HFFc6 (cell line): ENCODE measurements around the gene FNDC3B. TPM values are rescaled to one million over a fixed set of nuclear protein-coding genes. Genes with fewer than 3 reads are reported as not detected.

Experiments used
- DNase-seq: peaks from one replicate; pipeline ENCODE4 v3.0.0-alpha.2; 2018
- H3K27ac Mint-ChIP-seq: 2 replicates; pipeline ENCODE4 v1.8.0; 2020; ENCODE audit warnings: mild to moderate bottlenecking, mixed read lengths
- H3K27me3 Mint-ChIP-seq: 2 replicates; pipeline ENCODE4 v1.8.0; 2021; ENCODE audit warnings: mild to moderate bottlenecking, moderate library complexity, mixed read lengths; ENCODE audit not compliant: insufficient read depth
- H3K36me3 Mint-ChIP-seq: 2 replicates; pipeline ENCODE4 v1.8.0; 2021; ENCODE audit warnings: low read depth, mixed read lengths
- H3K4me1 Mint-ChIP-seq: 2 replicates; pipeline ENCODE4 v1.8.0; 2020; ENCODE audit warnings: low read depth, mixed read lengths
- H3K4me3 Mint-ChIP-seq: 2 replicates; pipeline ENCODE4 v1.8.0; 2020; ENCODE audit warnings: mild to moderate bottlenecking, moderate library complexity, mixed read lengths
- H3K9me3 Mint-ChIP-seq: 2 replicates; pipeline ENCODE4 v1.8.0; 2020; ENCODE audit warnings: mild to moderate bottlenecking, mixed read lengths
- total RNA-seq, 6 experiments: library from RNA; stranded (reverse); fragmentation: NEBNext Ultra II Directional; extraction: Animal tissue kit (Norgen Biotek cat#: 25700); gene quantifications; 2 replicates in 1 of 6; 3 replicates in 5 of 6; pipeline ENCODE4 v1.2.3, GENCODE V29; 2021
- TF ChIP-seq, protein P1 (sequence below): fragments of 200-600 bp; sonication (generic); IDR thresholded peaks from 2 replicates; pipeline ENCODE4 v1.5.0; 2021; ENCODE audit warnings: antibody characterized with exemption, mild to moderate bottlenecking

The FNDC3B gene
- total RNA-seq, 6 experiments from 2014 or later: 133 to 192 (median 155) TPM

DNA sequence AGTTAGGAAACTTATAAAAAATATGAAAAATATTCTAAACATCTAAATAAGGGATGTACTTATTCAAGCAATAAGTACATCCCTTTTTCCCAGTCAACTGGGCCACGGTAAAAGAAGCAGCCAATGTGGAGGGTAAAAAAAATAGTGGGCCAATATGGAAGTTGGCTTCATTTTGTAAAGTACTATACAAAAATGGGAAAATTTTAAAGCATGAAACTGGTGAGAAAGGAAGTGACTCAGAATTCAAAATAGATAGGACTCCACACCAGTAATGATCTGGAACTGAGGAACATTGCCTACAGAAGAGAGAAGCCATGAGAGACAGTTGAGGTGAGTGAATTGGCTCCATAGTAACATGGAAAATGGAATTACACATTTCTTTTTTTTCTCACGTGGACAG is 108.9 kb downstream of the FNDC3B start:
- Mint-ChIP-seq H3K9me3 (peaks cover 23% of the 10 kb centered on the region), H3K4me1 (peaks cover 76% of the 10 kb centered on the region), H3K4me3 (peak overlapping the region; percentile 34), H3K36me3 (peaks cover 49% of the 10 kb centered on the region), H3K27ac (peak overlapping the region; percentile 63), H3K27me3 (no peaks in the 10 kb centered on the region; the same call in none of the 2 replicates)
- no peak for DNase-seq
- TF ChIP-seq, protein P1, sequence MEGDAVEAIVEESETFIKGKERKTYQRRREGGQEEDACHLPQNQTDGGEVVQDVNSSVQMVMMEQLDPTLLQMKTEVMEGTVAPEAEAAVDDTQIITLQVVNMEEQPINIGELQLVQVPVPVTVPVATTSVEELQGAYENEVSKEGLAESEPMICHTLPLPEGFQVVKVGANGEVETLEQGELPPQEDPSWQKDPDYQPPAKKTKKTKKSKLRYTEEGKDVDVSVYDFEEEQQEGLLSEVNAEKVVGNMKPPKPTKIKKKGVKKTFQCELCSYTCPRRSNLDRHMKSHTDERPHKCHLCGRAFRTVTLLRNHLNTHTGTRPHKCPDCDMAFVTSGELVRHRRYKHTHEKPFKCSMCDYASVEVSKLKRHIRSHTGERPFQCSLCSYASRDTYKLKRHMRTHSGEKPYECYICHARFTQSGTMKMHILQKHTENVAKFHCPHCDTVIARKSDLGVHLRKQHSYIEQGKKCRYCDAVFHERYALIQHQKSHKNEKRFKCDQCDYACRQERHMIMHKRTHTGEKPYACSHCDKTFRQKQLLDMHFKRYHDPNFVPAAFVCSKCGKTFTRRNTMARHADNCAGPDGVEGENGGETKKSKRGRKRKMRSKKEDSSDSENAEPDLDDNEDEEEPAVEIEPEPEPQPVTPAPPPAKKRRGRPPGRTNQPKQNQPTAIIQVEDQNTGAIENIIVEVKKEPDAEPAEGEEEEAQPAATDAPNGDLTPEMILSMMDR: no peak

DNA sequence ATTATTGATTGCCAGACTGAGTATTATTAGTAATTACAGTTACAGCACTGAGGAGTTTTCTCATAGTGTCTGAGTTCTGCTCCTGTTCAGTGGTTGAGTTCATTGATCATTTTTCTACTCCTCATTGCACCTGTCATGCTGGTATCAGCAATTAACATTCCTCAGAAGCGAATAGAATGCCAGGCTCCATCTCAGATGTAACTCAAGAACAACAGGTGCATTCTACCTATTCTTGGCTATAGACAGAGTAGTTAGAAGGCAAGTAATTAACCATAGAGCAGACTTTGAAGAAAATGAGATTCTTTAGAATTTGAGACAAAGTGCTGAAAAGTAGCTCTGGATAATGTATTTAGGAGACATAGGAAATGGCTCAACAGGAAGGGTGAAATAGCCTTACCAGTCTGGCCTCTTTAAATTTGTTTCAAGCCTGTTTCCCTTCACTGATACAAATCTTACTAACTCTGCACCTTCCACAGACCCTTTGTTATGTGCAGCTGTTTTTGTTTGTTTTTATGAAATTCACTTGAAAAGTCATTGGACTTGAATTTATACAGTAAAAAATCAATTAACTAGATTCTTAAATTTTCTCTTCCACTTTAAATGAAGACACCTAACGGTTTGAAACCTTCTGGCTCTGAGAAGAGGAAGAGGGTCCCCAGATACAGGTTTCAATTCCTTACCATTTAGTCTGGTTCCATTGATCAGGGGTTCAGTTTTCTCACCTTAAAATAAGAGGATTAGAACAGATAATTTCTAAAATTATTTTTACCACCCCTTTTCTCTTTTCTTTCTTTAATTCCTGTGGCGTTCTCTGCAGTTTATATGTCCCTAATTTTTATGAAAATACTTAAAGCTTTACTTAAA is 109.6 kb downstream of the FNDC3B start:
- H3K4me1 Mint-ChIP-seq: peaks cover 82% of the 10 kb centered on the region
- H3K27ac Mint-ChIP-seq: peak overlapping the region; percentile 63
- no peaks in the 10 kb centered on the region; the same call in none of the 2 replicates for H3K27me3 Mint-ChIP-seq
- no peak for DNase-seq
- TF ChIP-seq, protein P1: no peak
- H3K36me3 Mint-ChIP-seq: peaks cover 43% of the 10 kb centered on the region
- peak overlapping the region; percentile 34 for H3K4me3 Mint-ChIP-seq
- peaks cover 16% of the 10 kb centered on the region for H3K9me3 Mint-ChIP-seq

DNA sequence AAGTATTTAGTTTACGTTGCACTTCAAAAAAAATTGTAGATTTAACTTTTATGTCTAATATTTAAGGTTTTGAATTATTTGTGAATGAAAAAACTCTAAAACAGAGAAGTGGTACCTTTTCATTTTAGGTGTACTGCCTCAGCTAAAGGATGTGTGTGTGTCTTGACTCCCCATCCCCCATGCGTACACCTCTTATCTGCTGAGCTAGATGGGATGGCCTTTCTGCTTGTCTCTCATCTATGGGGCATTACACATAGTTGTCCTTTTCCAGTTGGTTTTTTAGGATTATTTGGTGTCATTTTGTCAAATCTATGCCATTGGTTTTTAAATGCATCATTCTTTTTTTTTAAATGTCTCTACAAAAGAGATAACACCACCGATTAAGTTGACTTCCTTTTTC is 110.9 kb downstream of the FNDC3B start:
- peaks cover 87% of the 10 kb centered on the region for H3K4me1 Mint-ChIP-seq
- no peak overlapping the region for H3K4me3 Mint-ChIP-seq
- no peak for DNase-seq
- no peaks in the 10 kb centered on the region; the same call in none of the 2 replicates for H3K27me3 Mint-ChIP-seq
- H3K9me3 Mint-ChIP-seq: peaks cover 6% of the 10 kb centered on the region
- peaks cover 36% of the 10 kb centered on the region for H3K36me3 Mint-ChIP-seq
- H3K27ac Mint-ChIP-seq: no peak overlapping the region
- TF ChIP-seq, protein P1: no peak

DNA sequence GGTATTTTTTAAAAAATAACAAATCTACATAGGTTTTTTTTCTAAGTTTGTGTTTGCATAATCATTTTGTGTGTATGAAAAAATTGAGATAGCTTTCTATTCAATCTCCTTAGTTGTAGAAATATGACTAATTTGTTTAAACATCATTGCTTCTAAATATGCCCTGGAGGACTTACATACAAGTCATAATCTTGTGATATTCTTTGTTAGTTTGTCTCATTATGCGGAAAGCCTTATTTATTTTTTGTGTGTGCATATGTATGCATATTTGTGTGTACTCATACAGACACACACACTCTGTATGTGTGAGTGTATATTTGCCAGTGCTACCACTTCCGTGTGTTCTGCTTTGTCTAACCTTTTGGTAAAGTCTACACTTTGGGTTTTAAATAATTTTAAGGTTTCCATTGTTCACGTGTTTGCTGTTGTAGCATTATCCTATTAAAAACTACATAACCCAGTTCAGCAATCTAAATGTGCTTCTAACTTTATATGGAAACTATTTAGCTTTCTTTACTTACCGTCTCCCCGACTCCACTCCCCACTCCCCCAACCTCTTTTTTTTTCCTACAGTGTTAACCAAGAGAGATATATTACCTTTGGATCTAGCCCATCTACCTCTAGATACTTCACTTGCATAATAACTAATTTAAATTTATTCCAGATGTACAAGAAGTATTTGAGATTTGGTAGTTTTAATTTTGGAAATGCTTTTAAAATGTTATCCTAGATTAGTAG is 111.7 kb downstream of the FNDC3B start:
- Mint-ChIP-seq H3K9me3 (peaks cover 4% of the 10 kb centered on the region; the same call in 1 of the 2 replicates), H3K4me1 (peaks cover 92% of the 10 kb centered on the region), H3K27ac (no peak overlapping the region), H3K4me3 (no peak overlapping the region), H3K27me3 (no peaks in the 10 kb centered on the region; the same call in none of the 2 replicates), H3K36me3 (peaks cover 33% of the 10 kb centered on the region)
- TF ChIP-seq, protein P1: no peak
- DNase-seq: no peak

DNA sequence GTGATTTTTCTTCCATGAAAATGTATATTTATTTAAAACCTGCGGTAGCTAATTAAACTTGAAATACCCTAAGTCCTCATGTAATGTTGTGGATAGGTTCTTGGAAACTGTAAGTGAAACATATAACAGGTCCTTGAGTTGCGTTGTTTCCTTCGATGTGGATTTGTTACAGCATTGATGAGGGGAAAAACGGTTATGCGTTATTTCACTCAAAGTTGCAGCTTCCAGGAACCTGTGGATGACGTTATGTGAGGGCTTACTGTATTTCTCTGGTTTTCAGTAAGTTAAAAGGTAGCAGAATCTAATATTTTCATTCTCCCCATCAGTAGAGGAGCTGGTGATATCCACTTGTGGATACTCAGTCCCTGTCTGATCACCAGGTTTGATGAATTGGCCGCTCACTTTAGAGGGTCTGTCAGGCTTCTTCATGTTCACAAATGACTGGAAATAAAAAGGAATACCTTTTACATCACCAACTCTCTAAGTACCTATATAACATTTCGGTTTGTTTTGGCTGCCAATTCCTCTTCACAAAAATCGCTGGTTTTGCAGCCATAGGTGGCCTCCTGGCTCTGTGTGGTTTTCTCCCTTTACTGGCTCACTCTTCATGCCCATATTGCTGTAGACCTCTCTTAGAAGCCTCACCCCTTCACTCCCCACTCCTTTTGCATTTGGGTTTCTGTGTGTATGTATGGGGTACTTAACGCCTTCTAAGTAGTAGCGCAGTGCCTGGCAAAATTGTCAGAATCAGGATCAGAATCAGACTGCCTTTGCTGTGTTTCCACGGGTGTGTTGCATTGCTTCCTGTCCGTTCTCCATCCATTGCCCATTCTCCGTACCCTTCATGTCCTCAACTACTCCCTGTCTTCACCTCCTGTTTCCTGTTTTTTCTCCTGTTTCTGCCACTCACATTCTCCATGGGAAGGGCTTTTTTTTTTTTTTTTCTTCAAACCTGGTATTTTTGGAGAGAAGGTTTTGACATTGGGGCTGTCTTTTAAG is 112.6 kb downstream of the FNDC3B start:
- H3K36me3 Mint-ChIP-seq: peaks cover 34% of the 10 kb centered on the region
- H3K9me3 Mint-ChIP-seq: peaks cover under 1% of the 10 kb centered on the region; the same call in 1 of the 2 replicates
- TF ChIP-seq, protein P1: no peak
- H3K27ac Mint-ChIP-seq: peak overlapping the region; percentile 99
- peaks cover 95% of the 10 kb centered on the region for H3K4me1 Mint-ChIP-seq
- H3K4me3 Mint-ChIP-seq: peak overlapping the region; percentile 86
- DNase-seq: no peak
- peaks cover 1% of the 10 kb centered on the region for H3K27me3 Mint-ChIP-seq
